ENCODE results near the gene GDE1.

The GDE1 gene

DNA sequence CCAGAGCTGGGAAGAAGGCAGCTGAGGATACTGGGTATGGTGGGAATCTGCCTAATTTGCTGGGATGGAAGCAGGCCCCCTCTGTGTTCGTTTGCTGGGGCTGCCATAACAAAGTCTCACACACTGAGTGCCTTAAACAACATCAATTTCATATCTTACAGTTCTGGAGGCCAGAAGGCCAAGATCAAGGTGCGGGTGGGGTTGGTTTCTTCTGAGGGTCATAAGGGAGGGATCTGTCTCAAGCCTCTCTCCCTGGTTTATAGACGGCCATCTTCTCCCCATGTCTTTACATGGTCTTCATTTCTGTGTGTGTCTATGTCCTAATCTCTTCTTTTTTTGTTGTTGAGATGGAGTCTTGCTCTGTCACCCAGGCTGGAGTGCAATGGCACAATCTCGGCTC, 35.8 kb downstream of the GDE1 start:
- no peak for DNase-seq (ENCODE audit: low read depth)

DNA sequence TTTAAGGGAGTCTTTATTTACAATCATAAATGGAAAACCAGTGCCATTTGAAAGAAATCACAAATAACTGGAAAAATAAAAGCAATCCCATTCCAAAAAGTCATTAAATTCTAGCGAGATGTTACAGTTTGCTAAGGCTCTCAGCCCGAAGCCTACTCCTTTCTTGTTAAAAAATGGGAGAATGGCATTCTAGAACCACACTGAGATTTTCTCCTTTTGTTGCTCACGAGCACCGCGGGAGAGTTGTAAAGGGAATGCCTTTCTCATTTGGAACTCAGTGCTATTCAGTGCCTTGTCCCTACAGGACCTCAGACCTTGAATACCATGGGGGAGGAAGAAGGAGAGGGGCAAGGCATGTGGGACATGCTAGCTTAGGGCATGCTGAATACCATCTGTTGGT, 36.3 kb downstream of the GDE1 start:
- no peak for DNase-seq (ENCODE audit: low read depth)

DNA sequence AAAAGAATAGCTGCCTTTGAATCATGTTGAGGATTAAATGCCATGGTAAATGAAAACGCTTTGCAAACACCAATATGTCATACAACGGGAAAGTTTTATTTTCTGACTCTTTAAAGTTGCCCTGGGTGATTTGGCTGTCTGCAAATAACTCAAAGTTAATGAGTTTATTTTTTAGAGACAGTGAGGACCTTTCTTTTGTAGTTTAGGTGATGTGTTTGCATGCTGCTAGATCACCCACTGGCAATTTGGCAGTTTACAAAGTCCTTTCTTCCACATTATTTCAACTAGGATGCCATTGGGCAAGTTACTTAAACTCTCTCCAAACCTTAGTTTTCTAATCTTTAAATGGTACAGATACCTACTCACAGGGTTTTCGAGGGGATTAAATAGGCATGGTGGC, 37.8 kb downstream of the GDE1 start:
- DNase-seq (ENCODE audit: low read depth): no peak

DNA sequence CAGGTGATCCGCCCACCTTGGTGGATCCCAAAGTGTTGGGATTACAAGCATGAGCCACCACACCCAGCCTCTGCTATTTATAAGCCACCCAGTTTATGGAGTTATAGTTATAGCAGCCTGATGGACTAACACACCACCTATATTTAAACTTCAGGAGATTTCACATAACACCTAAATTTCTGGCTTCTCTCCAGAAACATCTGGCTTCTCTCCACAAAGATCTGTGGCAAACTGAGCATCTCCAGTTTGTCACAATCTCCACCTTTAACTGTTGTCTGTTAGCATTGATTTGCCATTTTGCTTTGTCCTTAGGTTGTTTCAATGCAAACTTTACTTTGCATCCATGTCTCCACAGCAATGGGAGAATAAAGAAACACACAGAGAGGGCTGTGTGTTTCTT, 39.6 kb downstream of the GDE1 start:
- no peak for DNase-seq (ENCODE audit: low read depth)

DNA sequence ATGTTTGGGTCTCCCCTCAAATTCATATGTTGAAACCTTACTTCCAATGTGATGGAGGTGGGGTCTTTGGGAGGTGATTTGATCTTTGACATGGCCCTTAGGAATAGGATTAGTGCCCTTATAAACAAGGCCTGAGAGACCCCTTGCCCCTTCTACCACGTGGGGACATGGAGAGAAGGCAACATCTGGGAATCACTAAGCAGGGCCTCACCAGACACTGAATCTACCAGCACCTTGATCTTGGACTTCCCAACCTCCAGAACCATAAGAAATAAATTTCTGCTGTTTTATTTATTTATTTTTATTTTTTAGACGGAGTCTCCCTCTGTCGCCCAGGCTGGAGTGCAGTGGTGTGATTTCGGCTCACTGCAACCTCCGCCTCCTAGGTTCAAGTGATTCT, 40.1 kb downstream of the GDE1 start:
- DNase-seq (ENCODE audit: low read depth): no peak

DNA sequence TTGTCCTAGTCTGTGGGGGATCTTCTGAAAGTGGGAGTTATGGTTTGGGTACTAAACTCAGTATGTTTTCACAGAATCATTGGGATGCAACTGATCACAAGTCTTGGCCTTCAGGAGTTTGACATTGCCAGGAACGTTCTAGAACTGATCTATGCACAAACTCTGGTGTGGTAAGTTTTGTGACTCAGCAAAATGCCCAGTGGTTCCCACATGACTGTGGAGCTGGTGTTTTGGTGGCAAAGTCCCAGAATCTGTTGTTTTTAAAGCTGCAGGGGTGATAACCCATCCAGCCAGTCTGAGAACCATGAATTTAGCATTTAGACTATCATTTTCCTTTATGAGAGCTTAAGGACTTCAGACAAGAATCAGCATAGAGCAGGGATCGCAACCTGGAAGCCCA, 40.6 kb downstream of the GDE1 start:
- peak; percentile 5 for DNase-seq (ENCODE audit: low read depth)

DNA sequence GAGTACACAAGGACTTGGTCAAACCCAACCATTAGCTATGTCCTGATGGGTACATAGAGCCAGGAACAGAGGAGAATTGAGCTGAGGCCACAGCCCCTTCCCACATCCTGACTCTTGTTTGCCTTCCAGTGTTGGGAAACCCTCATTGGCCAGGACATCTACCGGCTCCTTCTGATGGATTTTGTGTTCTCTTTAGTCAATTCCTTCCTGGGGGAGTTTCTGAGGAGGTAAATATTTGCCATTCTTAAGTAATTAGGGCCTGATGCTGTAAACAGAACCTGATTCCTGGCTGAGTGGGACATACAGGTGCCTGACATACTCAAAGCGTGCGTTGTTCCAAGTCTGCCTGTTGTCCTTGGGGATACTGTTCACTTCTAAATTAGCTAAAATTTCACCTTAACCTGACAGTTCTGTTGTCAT, 42.6 kb downstream of the GDE1 start:
- no peak for DNase-seq (ENCODE audit: low read depth)

DNA sequence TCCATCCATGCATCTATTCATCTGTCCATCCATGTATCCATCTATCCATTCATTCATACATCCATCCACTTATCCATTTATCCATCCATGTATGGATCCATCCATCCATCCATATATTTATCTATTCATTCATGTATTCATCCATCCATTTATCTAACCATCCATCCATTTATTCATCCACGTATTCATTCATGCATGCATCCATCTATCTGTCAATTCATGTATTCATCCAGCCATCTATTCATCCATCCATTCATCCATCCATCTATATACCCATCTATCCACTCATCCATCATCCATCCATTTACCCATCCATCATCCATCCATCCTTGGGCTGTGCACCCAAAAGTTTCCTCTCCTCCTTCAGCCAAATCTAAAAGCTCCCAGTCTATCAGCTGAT, 43.4 kb downstream of the GDE1 start:
- DNase-seq (ENCODE audit: low read depth): no peak

DNA sequence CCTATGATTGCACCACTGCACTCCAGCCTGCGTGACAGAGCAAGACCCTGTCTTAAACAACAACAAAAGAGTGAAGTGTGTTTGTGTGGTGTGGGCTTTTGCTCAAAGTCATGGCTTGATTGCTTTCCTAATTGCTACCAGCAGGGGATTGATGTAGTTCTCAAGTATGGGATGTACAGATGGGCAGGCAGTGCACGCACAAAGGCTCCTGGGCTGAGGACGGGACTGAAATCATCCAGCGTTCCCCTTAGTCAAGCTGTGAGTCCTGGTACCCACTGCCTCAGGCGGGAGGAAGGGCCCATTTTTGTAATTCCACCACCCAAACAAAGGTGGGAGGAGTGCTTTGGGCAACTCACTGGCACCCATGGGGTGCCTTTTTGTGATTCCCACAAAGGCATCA, 47.3 kb downstream of the GDE1 start:
- no peak for DNase-seq (ENCODE audit: low read depth)

DNA sequence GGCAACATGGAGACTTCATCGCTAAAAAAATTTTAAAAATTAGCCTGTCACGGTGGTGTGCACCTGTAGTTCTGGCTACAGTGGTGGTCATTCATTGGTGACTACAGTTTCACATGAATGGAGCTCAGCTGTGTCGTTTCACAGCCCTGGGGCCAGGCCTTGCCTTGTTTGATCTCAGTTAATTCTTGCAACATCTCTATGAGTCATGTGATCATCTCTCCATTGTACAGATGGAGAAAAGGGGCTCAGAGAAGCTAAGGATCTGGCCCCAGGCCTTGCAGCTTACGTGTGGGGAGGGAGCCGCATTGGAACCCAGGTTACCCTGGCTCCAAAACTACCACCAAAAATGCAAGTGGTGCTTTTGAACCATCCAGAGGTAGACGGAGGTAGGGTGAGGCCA, 49.4 kb downstream of the GDE1 start:
- no peak for DNase-seq (ENCODE audit: low read depth)

DNA sequence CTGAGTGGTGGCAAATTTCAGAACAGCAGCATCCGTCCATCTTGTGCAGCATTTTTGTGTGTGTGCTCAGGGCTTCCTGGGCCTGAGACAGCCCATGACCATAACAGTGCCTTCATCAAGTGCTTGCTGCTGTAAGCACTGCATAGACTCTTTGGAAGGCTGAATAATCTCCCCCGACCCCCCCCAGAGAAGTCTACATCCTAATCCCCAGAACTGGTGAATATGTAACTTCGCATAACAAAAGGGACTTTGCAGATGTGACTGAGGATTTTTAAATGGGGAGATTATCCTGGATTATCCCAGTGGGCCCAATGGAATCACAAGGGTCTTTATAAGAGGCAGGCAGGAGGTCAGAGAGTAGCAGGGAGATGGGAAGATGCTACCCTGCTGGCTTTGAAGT, 53.6 kb downstream of the GDE1 start:
- no peak for DNase-seq (ENCODE audit: low read depth)

DNA sequence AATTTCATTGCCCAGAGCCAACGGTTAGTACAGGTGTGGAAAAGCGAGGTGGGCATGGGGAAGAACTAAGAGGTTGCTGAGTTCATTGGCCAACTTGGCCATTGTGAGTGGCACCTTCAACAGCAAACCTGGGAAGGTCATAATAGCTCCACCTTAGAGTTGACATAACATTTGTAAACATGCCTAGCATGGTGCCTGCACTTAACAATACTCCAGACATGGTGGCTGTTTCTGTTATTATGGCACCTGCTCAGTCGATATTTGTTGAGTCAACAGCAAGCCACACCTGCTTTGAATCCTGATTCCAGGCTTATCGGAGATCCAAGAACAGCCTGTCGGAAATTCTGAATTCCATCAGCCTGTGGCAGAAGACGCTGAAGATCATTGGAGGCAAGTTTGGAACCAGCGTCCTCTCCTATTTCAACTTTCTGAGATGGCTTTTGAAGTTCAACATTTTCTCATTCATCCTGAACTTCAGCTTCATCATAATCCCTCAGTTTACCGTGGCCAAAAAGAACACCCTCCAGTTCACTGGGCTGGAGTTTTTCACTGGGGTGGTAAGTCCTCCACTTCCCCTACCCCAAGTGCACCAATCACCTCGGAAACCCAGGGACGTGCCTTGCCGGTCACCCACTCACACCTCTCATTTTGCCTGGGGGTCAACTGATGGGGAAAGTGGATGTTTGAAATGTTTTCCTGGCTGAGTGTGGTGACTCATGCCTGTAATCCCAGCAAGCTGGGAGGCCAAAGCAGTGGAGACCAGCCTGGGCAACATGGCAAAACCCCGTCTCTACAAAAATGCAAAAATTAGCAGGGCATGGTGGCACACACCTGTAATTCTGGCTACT, 58.2 kb downstream of the GDE1 start:
- no peak for DNase-seq (ENCODE audit: low read depth)

DNA sequence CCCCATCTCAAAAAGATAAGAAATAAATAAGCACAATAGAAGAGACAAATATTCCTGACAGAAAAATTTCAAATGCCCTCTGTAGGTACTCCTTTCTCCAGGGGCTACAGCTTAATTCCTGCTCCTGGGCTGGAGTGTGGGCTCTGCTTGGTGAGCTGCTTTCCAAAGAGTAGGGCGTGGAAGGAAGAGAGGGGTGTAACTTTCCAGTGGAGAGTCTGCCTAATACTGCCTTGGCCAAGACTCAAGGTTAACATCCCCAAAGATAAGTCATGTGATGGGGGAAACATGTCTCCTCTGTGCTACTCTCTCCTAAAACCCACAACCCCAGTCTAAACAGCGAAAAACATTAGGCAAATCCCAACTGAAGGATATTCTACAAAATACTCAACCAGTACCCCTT, 61.5 kb downstream of the GDE1 start:
- DNase-seq (ENCODE audit: low read depth): no peak

DNA sequence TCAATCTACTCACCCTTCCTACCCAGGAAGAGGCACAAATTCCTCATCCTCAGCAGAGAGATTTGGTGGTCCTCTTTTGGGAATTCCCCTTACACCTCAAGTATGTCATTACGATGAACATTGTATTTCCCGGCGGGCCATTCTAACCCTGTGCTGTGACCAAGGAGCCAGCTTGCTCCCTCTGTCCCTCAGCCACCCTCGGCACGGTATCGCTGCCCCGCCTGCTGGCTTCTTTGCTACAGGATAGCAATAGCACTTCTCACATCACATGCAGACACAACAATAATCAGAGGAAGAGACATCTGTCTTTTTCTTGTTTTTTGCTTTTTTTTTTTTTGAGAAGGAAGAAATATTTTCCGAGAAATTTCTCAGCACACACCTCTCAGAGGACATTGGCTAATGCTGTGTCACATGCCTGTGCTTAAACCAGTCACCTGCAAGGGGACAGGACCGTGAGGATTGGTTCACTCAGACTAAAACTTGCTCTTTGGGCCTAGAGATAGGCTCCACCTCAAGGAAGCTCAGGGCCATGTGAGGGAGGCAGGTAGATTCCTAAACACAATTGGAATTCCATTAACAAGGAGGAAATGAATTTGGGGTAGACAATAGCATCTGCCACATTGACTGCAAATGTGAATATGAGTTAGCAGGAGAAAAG, 63.0 kb downstream of the GDE1 start:
- DNase-seq (ENCODE audit: low read depth): no peak

All from stromal cell of bone marrow (primary cell).